Measurements from ENCODE around the gene NSMF. TPM values are rescaled to one million over a fixed set of nuclear protein-coding genes. Genes with fewer than 3 reads are reported as not detected.

NSMF gene
- total and polyA plus RNA-seq, 10 of the 15 experiments (the other 5 are each of a cell fraction or from before 2014, with no cell fraction given), result 0.13 to 44.3 (median 13.4) TPM

GRCh38 chr9:137484551-137485315 lies 25.6 kb upstream of the NSMF start:
- Histone ChIP-seq H3K27me3 (replicated peaks in 1 of 2; ENCODE audit: control insufficient read depth in 2 of 2, insufficient read depth in 2 of 2, low read length in 1 of 2) (no peaks in the 10 kb centered on the region), H3K4me1 (ENCODE audit: control insufficient read depth, insufficient read depth, low read length) (no peaks in the 10 kb centered on the region), H3K9ac (ENCODE audit: control insufficient read depth, insufficient read depth, low read length) (no peak overlapping the region), H3K36me3 (ENCODE audit: control insufficient read depth in 2 of 2, insufficient read depth in 2 of 2, low read length in 1 of 2) (no peaks in the 10 kb centered on the region), H3K9me3 (replicated peaks; ENCODE audit: control insufficient read depth, insufficient read depth, low read length) (no peaks in the 10 kb centered on the region), H2AFZ (ENCODE audit: control insufficient read depth, low read depth, low read length) (no peak overlapping the region), H3K4me3 (no peak overlapping the region), H3K27ac (ENCODE audit: control insufficient read depth, insufficient read depth) (no peak overlapping the region), H3K4me2 (ENCODE audit: control insufficient read depth, insufficient read depth) (no peak overlapping the region), H4K20me1 (ENCODE audit: control insufficient read depth, insufficient read depth) (no peaks in the 10 kb centered on the region), H3K79me2 (ENCODE audit: control insufficient read depth, insufficient read depth, low read length) (no peaks in the 10 kb centered on the region)
- FAIRE-seq (no peak), ATAC-seq (no peak), DNase-seq (ENCODE audit: low read depth, low spot score) (no peak)
- intact Hi-C loops (cut with micrococcal nuclease; ENCODE audit: unreplicated experiment) (no loop called here), in situ Hi-C loops (cut with MboI) (no loop called here)
- ChIA-PET CTCF (no interaction called here), RAD21 (ENCODE audit: unreplicated experiment) (no interaction called here), SMC1A (ENCODE audit: uncharacterized antibody, unreplicated experiment) (no interaction called here), POLR2A (no interaction called here)
- BruUV-seq (replicated peaks), result no TSS peak
- TF ChIP-seq TARDBP (IDR thresholded peaks at IDR 0.05; ENCODE audit: borderline replicate concordance) (no peak), NR2F1 (conservative IDR thresholded peaks at IDR 0.05) (no peak), ZBTB4 (CRISPR knock-in tag; IDR thresholded peaks at IDR 0.05) (no peak), MLLT1 (IDR thresholded peaks at IDR 0.05) (no peak), RFX5 (IDR thresholded peaks at IDR 0.05; ENCODE audit: low read depth, low read length) (no peak), IRF5 (IDR thresholded peaks at IDR 0.05; ENCODE audit: borderline replicate concordance) (no peak), GABPA (IDR thresholded peaks at IDR 0.05; ENCODE audit: low read depth) (no peak), ESRRA (IDR thresholded peaks at IDR 0.05; ENCODE audit: low read length) (no peak), NFYA (IDR thresholded peaks at IDR 0.05; ENCODE audit: borderline replicate concordance, low read depth, low read length) (no peak), NBN (IDR thresholded peaks at IDR 0.05) (no peak), NRF1 (conservative IDR thresholded peaks at IDR 0.05; ENCODE audit: low read depth, low read length) (no peak), YBX1 (IDR thresholded peaks at IDR 0.05) (no peak), RELB (IDR thresholded peaks at IDR 0.05; ENCODE audit: low read depth) (no peak), CREM (IDR thresholded peaks at IDR 0.05; ENCODE audit: low read depth) (no peak)
- 46% methylated on average over 24 of the region's 27 CpGs for WGBS (ENCODE audit: insufficient coverage, insufficient replicate concordance, low lambda C conversion rate, missing lambda C conversion rate)
